ENCODE results near the gene DENND10. TPM values are rescaled to one million over a fixed set of nuclear protein-coding genes. Genes with fewer than 3 reads are reported as not detected.

The DENND10 gene
- total RNA-seq, 1 experiment from 2014 or later, result 27.2 TPM

- CTCF ChIA-PET, result interaction anchor here (0.6 to 0.8 kb wide), 3 partner anchors 12 to 21 kb away, joined by 3 read pairs; no protein-coding TSS in a partner anchor
- H3K27me3 Mint-ChIP-seq (ENCODE audit: insufficient read depth, unreplicated experiment), result no peaks in the 10 kb centered on the region
- peak overlapping the region; percentile 100 for H3K4me3 Mint-ChIP-seq (ENCODE audit: unreplicated experiment)
- H3K27ac Mint-ChIP-seq (ENCODE audit: low read depth, unreplicated experiment), result peak overlapping the region; percentile 94
- no TSS peak for BruUV-seq (replicated peaks)
- peaks cover 39% of the 10 kb centered on the region for H3K36me3 Mint-ChIP-seq (ENCODE audit: insufficient read depth, unreplicated experiment)
- intact Hi-C loops (cut with micrococcal nuclease), result loop anchor here (1.0 to 5.0 kb wide), 4 partner anchors 24 to 93 kb away; partner anchors contain the start of gene DENND10
- H3K4me1 Mint-ChIP-seq (ENCODE audit: insufficient read depth, unreplicated experiment), result peaks cover 12% of the 10 kb centered on the region
- TF ChIP-seq CTCF (IDR thresholded peaks at IDR 0.05; ENCODE audit: unreplicated experiment), result no peak
- DNase-seq (ENCODE audit: unreplicated experiment), result peak; percentile 83
- POLR2A ChIA-PET, result interaction anchor here (0.6 to 7.0 kb wide), 28 partner anchors 9 to 681 kb away, joined by 3 to 126 read pairs (median 4); partner anchors contain the start of genes CACUL1, DENND10 and SFXN4
- no peaks in the 10 kb centered on the region for H3K9me3 Mint-ChIP-seq (ENCODE audit: unreplicated experiment)
Measured at GRCh38 chr10:119079599-119080520, 24.1 kb upstream of the DENND10 start.

GRCh38 chr10:119080521-119081259 is 23.2 kb upstream of the DENND10 start, which contains the start of gene EIF3A:
Gene EIF3A, minus strand, starts transcription at chr10:119080817. Its CDS starts 141 bp downstream, at chr10:119080676.
- Mint-ChIP-seq H3K9me3 (ENCODE audit: unreplicated experiment) (no peaks in the 10 kb centered on the region), H3K4me3 (ENCODE audit: unreplicated experiment) (peak within 1 kb of the TSS; percentile 100), H3K36me3 (ENCODE audit: insufficient read depth, unreplicated experiment) (peaks cover 31% of the 10 kb centered on the region), H3K4me1 (ENCODE audit: insufficient read depth, unreplicated experiment) (peaks cover 12% of the 10 kb centered on the region), H3K27ac (ENCODE audit: low read depth, unreplicated experiment) (peak within 1 kb of the TSS; percentile 94), H3K27me3 (ENCODE audit: insufficient read depth, unreplicated experiment) (no peaks in the 10 kb centered on the region)
- no TSS peak for BruUV-seq (replicated peaks)
- TF ChIP-seq CTCF (IDR thresholded peaks at IDR 0.05; ENCODE audit: unreplicated experiment), result no peak
- ChIA-PET POLR2A (interaction anchor here (0.6 to 7.0 kb wide), 21 partner anchors 10 to 680 kb away, joined by 3 to 126 read pairs (median 3); partner anchors contain the start of genes CACUL1, DENND10 and SFXN4), CTCF (interaction anchor here (0.6 kb wide), 2 partner anchors 13 to 24 kb away, joined by 3 to 5 read pairs; no protein-coding TSS in a partner anchor)
- intact Hi-C loops (cut with micrococcal nuclease), result loop anchor here (1.0 to 2.0 kb wide), 3 partner anchors 24 to 92 kb away; partner anchors contain the start of gene DENND10
- DNase-seq (ENCODE audit: unreplicated experiment), result peak; percentile 89

GRCh38 chr10:119084896-119085295 is 19.0 kb upstream of the DENND10 start:
- Mint-ChIP-seq H3K27me3 (ENCODE audit: insufficient read depth, unreplicated experiment) (no peaks in the 10 kb centered on the region), H3K4me3 (ENCODE audit: unreplicated experiment) (no peak overlapping the region), H3K9me3 (ENCODE audit: unreplicated experiment) (peaks cover 4% of the 10 kb centered on the region), H3K36me3 (ENCODE audit: insufficient read depth, unreplicated experiment) (peaks cover 13% of the 10 kb centered on the region), H3K4me1 (ENCODE audit: insufficient read depth, unreplicated experiment) (peaks cover 16% of the 10 kb centered on the region), H3K27ac (ENCODE audit: low read depth, unreplicated experiment) (no peak overlapping the region)
- ChIA-PET POLR2A (no interaction called here), CTCF (no interaction called here)
- BruUV-seq (replicated peaks), result no TSS peak
- DNase-seq (ENCODE audit: unreplicated experiment), result no peak
- TF ChIP-seq CTCF (IDR thresholded peaks at IDR 0.05; ENCODE audit: unreplicated experiment), result no peak
- intact Hi-C loops (cut with micrococcal nuclease), result no loop called here

Data from MCF 10A (cell line).